ENCODE measurements around the gene OR2W1.

The OR2W1 gene

GRCh38 chr6:28996844-28997510 is 48.0 kb downstream of the OR2W1 start:
- no peak for DNase-seq (ENCODE audit: low read depth)

GRCh38 chr6:28995093-28995650 is 49.8 kb downstream of the OR2W1 start:
- DNase-seq (ENCODE audit: low read depth), result no peak
